Measurements from ENCODE around the gene PBRM1. TPM values are rescaled to one million over a fixed set of nuclear protein-coding genes. Genes with fewer than 3 reads are reported as not detected.

Gene PBRM1
- total and polyA plus RNA-seq, 2 of the 13 experiments (the other 11 are each of a cell fraction or from before 2014, with no cell fraction given) = 10.9 to 33.2 TPM

GRCh38 chr3:52685709-52686691, at the start of gene PBRM1, which contains the start of gene GNL3 (continued):
- TF ChIP-seq TEAD2 (CRISPR knock-in tag; IDR thresholded peaks at IDR 0.05) = 0 out of 2 replicates have a peak, but pooled peaks have one; percentile 14
- TF ChIP-seq ZMAT3 (CRISPR knock-in tag; conservative IDR thresholded peaks at IDR 0.05) = peak; percentile 92
- 0 out of 2 replicates have a peak, but pooled peaks have one; percentile 85 for TF ChIP-seq KDM4B (CRISPR knock-in tag; IDR thresholded peaks at IDR 0.05)
- peak; percentile 44; the same call in 1 of the 2 replicates for TF ChIP-seq ZNF772 (CRISPR knock-in tag; IDR thresholded peaks at IDR 0.05)
- TF ChIP-seq, protein P1, sequence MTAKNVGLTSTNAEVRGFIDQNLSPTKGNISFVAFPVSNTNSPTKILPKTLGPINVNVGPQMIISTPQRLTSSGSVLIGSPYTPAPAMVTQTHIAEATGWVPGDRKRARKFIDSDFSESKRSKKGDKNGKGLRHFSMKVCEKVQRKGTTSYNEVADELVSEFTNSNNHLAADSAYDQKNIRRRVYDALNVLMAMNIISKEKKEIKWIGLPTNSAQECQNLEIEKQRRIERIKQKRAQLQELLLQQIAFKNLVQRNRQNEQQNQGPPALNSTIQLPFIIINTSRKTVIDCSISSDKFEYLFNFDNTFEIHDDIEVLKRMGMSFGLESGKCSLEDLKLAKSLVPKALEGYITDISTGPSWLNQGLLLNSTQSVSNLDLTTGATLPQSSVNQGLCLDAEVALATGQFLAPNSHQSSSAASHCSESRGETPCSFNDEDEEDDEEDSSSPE (CRISPR knock-in tag; IDR thresholded peaks at IDR 0.05) = peak; percentile 65
- TF ChIP-seq ZNF883 (CRISPR knock-in tag; IDR thresholded peaks at IDR 0.05; ENCODE audit: not compliant biosample characterization) = peak; percentile 70
- TF ChIP-seq IKZF1 (IDR thresholded peaks at IDR 0.05) = no peak
- no peak for TF ChIP-seq ZNF562 (CRISPR knock-in tag; IDR thresholded peaks at IDR 0.05; ENCODE audit: borderline replicate concordance)
- TF ChIP-seq IKZF4 (CRISPR knock-in tag; IDR thresholded peaks at IDR 0.05; ENCODE audit: borderline replicate concordance, low read depth, not compliant biosample characterization) = no peak
- peak; percentile 92 for TF ChIP-seq ZNF329 (CRISPR knock-in tag; IDR thresholded peaks at IDR 0.05; ENCODE audit: low read depth)
- TF ChIP-seq HES4 (CRISPR knock-in tag; IDR thresholded peaks at IDR 0.05; ENCODE audit: borderline replicate concordance) = peak; percentile 79
- TF ChIP-seq ZNF124 (CRISPR knock-in tag; IDR thresholded peaks at IDR 0.05) = peak; percentile 21; the same call in 1 of the 2 replicates
- no peak for TF ChIP-seq TRIM24 (CRISPR knock-in tag; IDR thresholded peaks at IDR 0.05)
- no peak for TF ChIP-seq NR2F1 (CRISPR knock-in tag; IDR thresholded peaks at IDR 0.05)
- TF ChIP-seq ZNF230 (CRISPR knock-in tag; IDR thresholded peaks at IDR 0.05) = peak; percentile 70
- TF ChIP-seq HMG20B (CRISPR knock-in tag; conservative IDR thresholded peaks at IDR 0.05) = no peak
- TF ChIP-seq, protein P2, sequence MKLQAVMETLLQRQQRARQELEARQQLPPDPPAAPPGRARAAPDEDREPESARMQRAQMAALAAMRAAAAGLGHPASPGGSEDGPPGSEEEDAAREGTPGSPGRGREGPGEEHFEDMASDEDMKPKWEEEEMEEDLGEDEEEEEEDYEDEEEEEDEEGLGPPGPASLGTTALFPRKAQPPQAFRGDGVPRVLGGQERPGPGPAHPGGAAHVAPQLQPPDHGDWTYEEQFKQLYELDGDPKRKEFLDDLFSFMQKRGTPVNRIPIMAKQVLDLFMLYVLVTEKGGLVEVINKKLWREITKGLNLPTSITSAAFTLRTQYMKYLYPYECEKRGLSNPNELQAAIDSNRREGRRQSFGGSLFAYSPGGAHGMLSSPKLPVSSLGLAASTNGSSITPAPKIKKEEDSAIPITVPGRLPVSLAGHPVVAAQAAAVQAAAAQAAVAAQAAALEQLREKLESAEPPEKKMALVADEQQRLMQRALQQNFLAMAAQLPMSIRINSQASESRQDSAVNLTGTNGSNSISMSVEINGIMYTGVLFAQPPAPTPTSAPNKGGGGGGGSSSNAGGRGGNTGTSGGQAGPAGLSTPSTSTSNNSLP (IDR thresholded peaks at IDR 0.05; ENCODE audit: low read depth, low read length) = no peak
- TF ChIP-seq, protein P3, sequence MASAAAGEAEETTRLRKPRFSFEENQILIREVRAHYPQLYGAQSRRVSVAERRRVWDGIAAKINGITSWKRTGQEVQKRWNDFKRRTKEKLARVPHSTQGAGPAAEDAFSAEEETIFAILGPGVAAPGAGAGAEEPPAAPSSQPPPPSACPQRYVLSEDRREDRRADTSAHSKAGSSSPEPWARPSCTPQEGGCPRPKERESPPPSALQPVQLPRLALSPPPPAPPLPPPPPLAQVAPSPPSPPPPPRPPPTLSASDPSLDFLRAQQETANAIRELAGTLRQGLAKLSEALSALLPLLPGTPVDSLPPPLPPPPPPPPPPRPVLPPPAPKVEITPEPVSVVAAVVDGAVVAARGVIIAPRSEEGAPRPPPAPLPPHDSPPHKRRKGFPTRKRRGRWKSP (CRISPR knock-in tag; IDR thresholded peaks at IDR 0.05) = peak; percentile 92
- TF ChIP-seq SRY (CRISPR knock-in tag; IDR thresholded peaks at IDR 0.05) = peak; percentile 89
- TF ChIP-seq NRL (CRISPR knock-in tag; IDR thresholded peaks at IDR 0.05; ENCODE audit: borderline replicate concordance) = peak; percentile 97
- peak; percentile 86 for TF ChIP-seq TEAD3 (CRISPR knock-in tag; optimal IDR thresholded peaks at IDR 0.05; ENCODE audit: borderline replicate concordance)
- TF ChIP-seq EZH2 (conservative IDR thresholded peaks at IDR 0.05; ENCODE audit: low read depth, low read length) = no peak
